Left ventricle myocardium inferior (tissue), 1 donor: ENCODE measurements around the gene TSG101. TPM values are rescaled to one million over a fixed set of nuclear protein-coding genes. Genes with fewer than 3 reads are reported as not detected.

Experiments used
- DNase-seq: peaks from one replicate; pipeline ENCODE4 v3.0.0-alpha.2; 2020
- H3K27ac ChIP-seq: fragments of 200-600 bp; replicated peaks from 2 replicates; pipeline ENCODE4 v1.8.0; 2021
- H3K27me3 ChIP-seq: fragments of 200-600 bp; 2 replicates; pipeline ENCODE4 v1.8.0; 2021; ENCODE audit warnings: low read depth
- H3K36me3 ChIP-seq: fragments of 200-600 bp; 2 replicates; pipeline ENCODE4 v1.8.0; 2021
- H3K4me1 ChIP-seq: fragments of 200-600 bp; 2 replicates; pipeline ENCODE4 v1.8.0; 2021
- H3K4me3 ChIP-seq: fragments of 200-600 bp; 2 replicates; pipeline ENCODE4 v1.8.0; 2021; ENCODE audit warnings: mild to moderate bottlenecking, moderate library complexity
- H3K9me3 ChIP-seq: fragments of 200-600 bp; replicated peaks from 2 replicates; pipeline ENCODE4 v1.8.0; 2021
- CTCF ChIP-seq: fragments of 200-600 bp; IDR thresholded peaks from 2 replicates; pipeline ENCODE4 v1.8.0; 2021; ENCODE audit warnings: antibody characterized with exemption, mild to moderate bottlenecking, borderline replicate concordance
- intact Hi-C: fragments of 100-400 bp; cut with micrococcal nuclease; formaldehyde crosslinking; loops from one replicate; pipeline ENCODE4 v1.11.0; 2022
- total RNA-seq: library from RNA; stranded (reverse); fragmentation: NEBNext Ultra II Directional; extraction: Animal tissue kit (Norgen Biotek cat#: 25700); gene quantifications from one replicate; pipeline ENCODE4 v1.2.1, GENCODE V29; 2021
- donor health status: DM: no; HTN: yes; CAD: no; lungs with severe emphysema.

The TSG101 gene
- total RNA-seq, 1 donor from 2014 or later = 70.9 TPM

- Histone ChIP-seq H3K4me1 (no peaks in the 10 kb centered on the region), H3K27ac (no peak overlapping the region), H3K27me3 (no peaks in the 10 kb centered on the region), H3K9me3 (no peaks in the 10 kb centered on the region), H3K4me3 (no peak overlapping the region), H3K36me3 (peaks cover 80% of the 10 kb centered on the region)
- no peak for DNase-seq
- intact Hi-C loops = no loop called here
- TF ChIP-seq CTCF = no peak
Observed at GRCh38 chr11:18563090-18563730, 36.5 kb upstream of the TSG101 start.

DNA sequence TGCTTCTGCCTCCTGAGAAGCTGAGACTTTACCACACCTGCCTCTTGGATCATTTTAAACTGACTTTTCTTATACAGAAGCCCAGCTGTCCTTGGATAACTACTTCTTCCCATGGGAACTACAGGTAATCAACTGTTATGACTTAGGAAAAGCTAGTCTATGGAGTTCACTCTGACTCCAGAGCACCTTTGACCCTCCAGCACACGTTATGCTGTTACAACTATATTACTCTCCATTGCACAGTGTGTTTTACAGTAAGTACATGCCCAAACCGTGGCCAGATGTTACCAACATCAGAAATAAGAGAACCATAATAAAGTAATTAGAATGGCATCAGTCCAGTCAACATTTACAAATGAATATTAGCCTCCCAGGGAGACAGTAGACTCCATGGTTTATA lies 21.3 kb upstream of the TSG101 start:
- H3K36me3 ChIP-seq = peaks cover 64% of the 10 kb centered on the region
- intact Hi-C loops = no loop called here
- no peak overlapping the region for H3K4me3 ChIP-seq
- H3K4me1 ChIP-seq = no peaks in the 10 kb centered on the region
- no peaks in the 10 kb centered on the region for H3K27me3 ChIP-seq
- H3K9me3 ChIP-seq = no peaks in the 10 kb centered on the region
- no peak for TF ChIP-seq CTCF
- H3K27ac ChIP-seq = no peak overlapping the region
- no peak for DNase-seq

DNA sequence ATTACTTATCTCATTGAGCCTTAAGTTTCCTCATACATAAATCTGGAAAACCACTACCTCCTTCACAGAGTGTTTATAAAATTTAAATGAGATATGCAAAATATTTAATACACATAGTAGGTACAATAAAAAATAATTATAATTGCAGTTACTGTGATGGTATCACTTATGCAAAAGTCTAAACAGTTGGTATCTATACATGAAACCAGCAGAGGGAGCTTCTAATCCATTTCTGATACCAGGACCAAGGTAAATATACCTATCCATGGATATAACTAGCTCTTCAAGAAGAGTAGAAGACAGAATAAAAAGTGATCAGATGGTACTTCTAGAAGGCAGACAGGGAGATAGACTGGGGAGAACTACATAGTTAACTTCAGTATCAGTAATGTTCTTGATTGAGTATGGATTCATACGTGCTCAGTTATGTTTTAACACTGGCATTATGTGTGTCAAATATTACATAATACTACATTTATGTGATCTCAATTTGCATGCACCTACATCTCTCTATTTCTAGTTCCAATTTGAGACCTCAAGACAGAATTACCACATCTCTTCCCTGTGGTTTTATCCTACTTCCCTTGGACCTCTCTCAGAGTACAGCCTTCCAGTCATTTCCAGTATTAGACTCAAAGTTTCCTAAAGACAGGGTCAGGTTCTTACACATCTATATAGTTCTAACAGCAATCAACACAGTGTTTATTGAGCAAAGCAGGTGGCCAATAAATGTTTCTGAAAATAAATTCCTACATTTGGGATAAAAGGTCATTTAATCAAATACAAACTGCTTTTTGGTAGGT lies 13.7 kb upstream of the TSG101 start:
- Histone ChIP-seq H3K27ac (no peak overlapping the region), H3K4me1 (no peaks in the 10 kb centered on the region), H3K9me3 (no peaks in the 10 kb centered on the region), H3K4me3 (no peak overlapping the region), H3K36me3 (peaks cover 57% of the 10 kb centered on the region), H3K27me3 (no peaks in the 10 kb centered on the region)
- intact Hi-C loops = no loop called here
- no peak for DNase-seq
- TF ChIP-seq CTCF = peak; percentile 56

- no peaks in the 10 kb centered on the region for H3K4me1 ChIP-seq
- H3K36me3 ChIP-seq = peaks cover 49% of the 10 kb centered on the region
- H3K4me3 ChIP-seq = no peak overlapping the region
- intact Hi-C loops = no loop called here
- no peaks in the 10 kb centered on the region for H3K9me3 ChIP-seq
- H3K27me3 ChIP-seq = no peaks in the 10 kb centered on the region
- DNase-seq = no peak
- TF ChIP-seq CTCF = no peak
- no peak overlapping the region for H3K27ac ChIP-seq
Observed at GRCh38 chr11:18536209-18536608, 9.5 kb upstream of the TSG101 start.

GRCh38 chr11:18534245-18534644 lies 7.5 kb upstream of the TSG101 start:
- Histone ChIP-seq H3K27ac (no peak overlapping the region), H3K9me3 (no peaks in the 10 kb centered on the region), H3K36me3 (peaks cover 52% of the 10 kb centered on the region), H3K4me3 (no peak overlapping the region), H3K4me1 (no peaks in the 10 kb centered on the region), H3K27me3 (no peaks in the 10 kb centered on the region)
- intact Hi-C loops = no loop called here
- no peak for TF ChIP-seq CTCF
- no peak for DNase-seq
